Posterior vena cava (tissue), 2 donors: ENCODE measurements around the gene OTULIN. TPM values are rescaled to one million over a fixed set of nuclear protein-coding genes. Genes with fewer than 3 reads are reported as not detected.

ENCODE experiments used
- DNase-seq: peaks from one replicate; pipeline ENCODE4 v3.0.0-alpha.2; 2020; ENCODE audit warnings: low spot score
- intact Hi-C, 2 donors: fragments of 100-400 bp; cut with DNase I; formaldehyde crosslinking; loops; one replicate each; pipeline versions ENCODE4 v1.14.1 to v1.14.2; 2022 to 2023
- total RNA-seq, 2 donors: library from RNA; stranded (reverse); fragmentation: NEBNext Ultra II Directional; extraction: Animal tissue kit (Norgen Biotek cat#: 25700); gene quantifications; one replicate each; pipeline ENCODE4 v1.2.1, GENCODE V29; 2021
- donor health status: DM: yes; HTN: yes; CAD: no.
- donor health status: DM: yes; HTN: yes; CAD: no.

OTULIN gene
- total RNA-seq, 2 donors from 2014 or later, result 24.6 to 26.9 TPM

GRCh38 chr5:14713476-14714390 lies 49.2 kb downstream of the OTULIN start:
- DNase-seq, result no peak
- intact Hi-C loops, result no loop called here

GRCh38 chr5:14714706-14715105 lies 50.2 kb downstream of the OTULIN start:
- DNase-seq, result no peak
- intact Hi-C loops, result no loop called here

- DNase-seq, result no peak
- intact Hi-C loops, result no loop called here
Measured at GRCh38 chr5:14715481-14715880, 51.0 kb downstream of the OTULIN start.

GRCh38 chr5:14716755-14717752 lies 52.5 kb downstream of the OTULIN start:
- intact Hi-C loops, result no loop called here
- DNase-seq, result no peak

GRCh38 chr5:14718778-14719177 lies 54.3 kb downstream of the OTULIN start:
- intact Hi-C loops, result no loop called here
- DNase-seq, result no peak

- intact Hi-C loops, result no loop called here
- DNase-seq, result no peak
Measured at GRCh38 chr5:14720236-14720923, 55.9 kb downstream of the OTULIN start.

GRCh38 chr5:14721990-14722656 lies 57.6 kb downstream of the OTULIN start:
- DNase-seq, result no peak
- intact Hi-C loops, result no loop called here

- intact Hi-C loops, result no loop called here
- DNase-seq, result no peak
Measured at GRCh38 chr5:14722923-14723322, 58.4 kb downstream of the OTULIN start.

- intact Hi-C loops, result no loop called here
- no peak for DNase-seq
Measured at GRCh38 chr5:14723701-14724132, 59.2 kb downstream of the OTULIN start.

- no peak for DNase-seq
- intact Hi-C loops, result loop anchor here in 1 of 2 donors (5.0 kb wide), 1 partner anchor 288 kb away; no protein-coding TSS in a partner anchor
Measured at GRCh38 chr5:14724633-14725032, 60.1 kb downstream of the OTULIN start.

GRCh38 chr5:14726066-14726838 lies 61.7 kb downstream of the OTULIN start:
- intact Hi-C loops, result loop anchor here in 1 of 2 donors (5.0 kb wide), 1 partner anchor 286 kb away; no protein-coding TSS in a partner anchor
- no peak for DNase-seq

GRCh38 chr5:14727428-14727865 lies 62.9 kb downstream of the OTULIN start:
- peak; percentile 95 for DNase-seq

GRCh38 chr5:14727928-14728458 lies 63.5 kb downstream of the OTULIN start:
- intact Hi-C loops, result loop anchor here in 1 of 2 donors (5.0 kb wide), 1 partner anchor 284 kb away; no protein-coding TSS in a partner anchor

More at GRCh38 chr5:14727428-14727865, 62.9 kb downstream of the OTULIN start:
- intact Hi-C loops, result loop anchor here in 1 of 2 donors (5.0 kb wide), 1 partner anchor 285 kb away; no protein-coding TSS in a partner anchor

GRCh38 chr5:14728459-14728938 lies 64.0 kb downstream of the OTULIN start:
- no peak for DNase-seq
- intact Hi-C loops, result loop anchor here in 1 of 2 donors (5.0 kb wide), 1 partner anchor 284 kb away; no protein-coding TSS in a partner anchor

More at GRCh38 chr5:14727928-14728458, 63.5 kb downstream of the OTULIN start:
- DNase-seq, result no peak

- intact Hi-C loops, result loop anchor here (5.0 kb wide), 2 partner anchors 278 to 283 kb away; no protein-coding TSS in a partner anchor
- no peak for DNase-seq
Measured at GRCh38 chr5:14729448-14730385, 65.2 kb downstream of the OTULIN start.

GRCh38 chr5:14730466-14730865 lies 65.9 kb downstream of the OTULIN start:
- DNase-seq, result no peak
- intact Hi-C loops, result loop anchor here in 1 of 2 donors (5.0 kb wide), 1 partner anchor 277 kb away; no protein-coding TSS in a partner anchor
